HepG2 (cell line): Measurements from ENCODE around the gene PRKD2. TPM values are rescaled to one million over a fixed set of nuclear protein-coding genes. Genes with fewer than 3 reads are reported as not detected.

Experiments
- EEA1 ChIP-seq: sonication (generic); formaldehyde crosslinking; IDR thresholded peaks from 2 replicates; pipeline ENCODE4 v1.5.1; 2020; ENCODE audit warnings: mild to moderate bottlenecking, missing genetic modification reagents, borderline replicate concordance
- NCOA2 ChIP-seq: sonication (generic); formaldehyde crosslinking; IDR thresholded peaks from 2 replicates; pipeline ENCODE4 v1.8.0; 2022; ENCODE audit warnings: inconsistent platforms
- NFIB ChIP-seq: sonication (generic); formaldehyde crosslinking; IDR thresholded peaks from 2 replicates; pipeline ENCODE4 v1.9.0; 2021; ENCODE audit warnings: missing genetic modification reagents, mild to moderate bottlenecking, borderline replicate concordance
- ZNF337 ChIP-seq: sonication (generic); formaldehyde crosslinking; IDR thresholded peaks from 2 replicates; pipeline ENCODE4 v1.5.1; 2020; ENCODE audit warnings: missing genetic modification reagents, low read depth, mild to moderate bottlenecking, borderline replicate concordance
- ZNF431 ChIP-seq: sonication (generic); formaldehyde crosslinking; IDR thresholded peaks from 2 replicates; pipeline ENCODE4 v1.9.0; 2022; ENCODE audit warnings: missing genetic modification reagents, low read depth, mild to moderate bottlenecking, borderline replicate concordance
- ZNF570 ChIP-seq: sonication (generic); formaldehyde crosslinking; IDR thresholded peaks from 2 replicates; pipeline ENCODE4 v1.4.0; 2020; ENCODE audit warnings: mild to moderate bottlenecking, missing genetic modification reagents, borderline replicate concordance
- polyA plus RNA-seq, 8 experiments: library from polyadenylated mRNA; depleted of rRNA in 3 of 8; stranded (reverse) in 7 of 8; unstranded in 1 of 8; fragments of >200 nt; fragmentation: Illumina TruSeq in 4 of 8; extraction: Trizol in 4 of 8; gene quantifications; 2 replicates each; pipeline versions ENCODE4 v1.2.1 to v1.2.3, GENCODE V29; 2011 to 2016; ENCODE audit warnings: low read depth in 4 of 8, missing spikeins in 1 of 8, mixed read lengths in 1 of 8; ENCODE audit not compliant: insufficient read depth in 1 of 8
- total RNA-seq, 5 experiments: library from RNA; depleted of rRNA; stranded (reverse); fragments of >200 nt; fragmentation: Illumina TruSeq; extraction: Trizol; gene quantifications; 2 replicates each; pipeline ENCODE4 v1.2.3, GENCODE V29; 2016; ENCODE audit warnings: low read depth in 1 of 5
- TF ChIP-seq, protein P1 (sequence below): sonication (generic); formaldehyde crosslinking; IDR thresholded peaks from 2 replicates; pipeline ENCODE4 v1.4.0; 2020; ENCODE audit warnings: missing genetic modification reagents, borderline replicate concordance
- TF ChIP-seq, protein P2 (sequence below): sonication (generic); formaldehyde crosslinking; IDR thresholded peaks from 2 replicates; pipeline ENCODE4 v1.4.0; 2020; ENCODE audit warnings: missing genetic modification reagents
- TF ChIP-seq, protein P3 (sequence below): sonication (generic); formaldehyde crosslinking; IDR thresholded peaks from 2 replicates; pipeline ENCODE4 v1.9.0; 2021; ENCODE audit warnings: mild to moderate bottlenecking, missing genetic modification reagents
- TF ChIP-seq, protein P4 (sequence below): sonication (generic); formaldehyde crosslinking; IDR thresholded peaks from 2 replicates; pipeline ENCODE4 v1.9.0; 2022; ENCODE audit warnings: low read depth, missing genetic modification reagents

PRKD2 gene
- total and polyA plus RNA-seq, 2 of the 13 experiments (the other 11 are each of a cell fraction or from before 2014, with no cell fraction given): 6.7 to 7.3 TPM

DNA sequence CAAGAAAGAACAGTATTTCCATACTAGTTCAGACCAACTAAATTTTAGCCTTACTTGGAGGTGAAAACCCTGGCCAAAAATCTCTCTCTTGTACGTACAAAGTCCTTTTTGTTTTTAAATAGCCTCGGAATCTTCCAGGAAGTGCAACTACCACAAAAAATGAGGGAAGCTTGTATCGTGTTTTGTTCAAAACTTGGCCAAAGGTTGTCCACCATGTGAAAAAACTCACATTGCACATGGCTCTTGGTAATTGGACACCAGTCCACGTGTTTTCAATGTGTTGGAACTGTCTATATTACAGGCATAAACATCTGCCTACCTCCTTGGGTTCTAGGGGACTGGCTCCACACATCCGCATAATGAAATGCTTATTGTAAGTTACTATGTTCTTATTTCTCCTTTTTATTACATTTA is 44.5 kb upstream of the PRKD2 start (continued):
- TF ChIP-seq, protein P1, sequence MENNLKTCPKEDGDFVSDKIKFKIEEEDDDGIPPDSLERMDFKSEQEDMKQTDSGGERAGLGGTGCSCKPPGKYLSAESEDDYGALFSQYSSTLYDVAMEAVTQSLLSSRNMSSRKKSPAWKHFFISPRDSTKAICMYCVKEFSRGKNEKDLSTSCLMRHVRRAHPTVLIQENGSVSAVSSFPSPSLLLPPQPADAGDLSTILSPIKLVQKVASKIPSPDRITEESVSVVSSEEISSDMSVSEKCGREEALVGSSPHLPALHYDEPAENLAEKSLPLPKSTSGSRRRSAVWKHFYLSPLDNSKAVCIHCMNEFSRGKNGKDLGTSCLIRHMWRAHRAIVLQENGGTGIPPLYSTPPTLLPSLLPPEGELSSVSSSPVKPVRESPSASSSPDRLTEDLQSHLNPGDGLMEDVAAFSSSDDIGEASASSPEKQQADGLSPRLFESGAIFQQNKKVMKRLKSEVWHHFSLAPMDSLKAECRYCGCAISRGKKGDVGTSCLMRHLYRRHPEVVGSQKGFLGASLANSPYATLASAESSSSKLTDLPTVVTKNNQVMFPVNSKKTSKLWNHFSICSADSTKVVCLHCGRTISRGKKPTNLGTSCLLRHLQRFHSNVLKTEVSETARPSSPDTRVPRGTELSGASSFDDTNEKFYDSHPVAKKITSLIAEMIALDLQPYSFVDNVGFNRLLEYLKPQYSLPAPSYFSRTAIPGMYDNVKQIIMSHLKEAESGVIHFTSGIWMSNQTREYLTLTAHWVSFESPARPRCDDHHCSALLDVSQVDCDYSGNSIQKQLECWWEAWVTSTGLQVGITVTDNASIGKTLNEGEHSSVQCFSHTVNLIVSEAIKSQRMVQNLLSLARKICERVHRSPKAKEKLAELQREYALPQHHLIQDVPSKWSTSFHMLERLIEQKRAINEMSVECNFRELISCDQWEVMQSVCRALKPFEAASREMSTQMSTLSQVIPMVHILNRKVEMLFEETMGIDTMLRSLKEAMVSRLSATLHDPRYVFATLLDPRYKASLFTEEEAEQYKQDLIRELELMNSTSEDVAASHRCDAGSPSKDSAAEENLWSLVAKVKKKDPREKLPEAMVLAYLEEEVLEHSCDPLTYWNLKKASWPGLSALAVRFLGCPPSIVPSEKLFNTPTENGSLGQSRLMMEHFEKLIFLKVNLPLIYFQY (CRISPR knock-in tag): no peak
- peak; percentile 54; the same call in 1 of the 2 replicates for TF ChIP-seq NCOA2 (CRISPR knock-in tag)
- TF ChIP-seq, protein P2, sequence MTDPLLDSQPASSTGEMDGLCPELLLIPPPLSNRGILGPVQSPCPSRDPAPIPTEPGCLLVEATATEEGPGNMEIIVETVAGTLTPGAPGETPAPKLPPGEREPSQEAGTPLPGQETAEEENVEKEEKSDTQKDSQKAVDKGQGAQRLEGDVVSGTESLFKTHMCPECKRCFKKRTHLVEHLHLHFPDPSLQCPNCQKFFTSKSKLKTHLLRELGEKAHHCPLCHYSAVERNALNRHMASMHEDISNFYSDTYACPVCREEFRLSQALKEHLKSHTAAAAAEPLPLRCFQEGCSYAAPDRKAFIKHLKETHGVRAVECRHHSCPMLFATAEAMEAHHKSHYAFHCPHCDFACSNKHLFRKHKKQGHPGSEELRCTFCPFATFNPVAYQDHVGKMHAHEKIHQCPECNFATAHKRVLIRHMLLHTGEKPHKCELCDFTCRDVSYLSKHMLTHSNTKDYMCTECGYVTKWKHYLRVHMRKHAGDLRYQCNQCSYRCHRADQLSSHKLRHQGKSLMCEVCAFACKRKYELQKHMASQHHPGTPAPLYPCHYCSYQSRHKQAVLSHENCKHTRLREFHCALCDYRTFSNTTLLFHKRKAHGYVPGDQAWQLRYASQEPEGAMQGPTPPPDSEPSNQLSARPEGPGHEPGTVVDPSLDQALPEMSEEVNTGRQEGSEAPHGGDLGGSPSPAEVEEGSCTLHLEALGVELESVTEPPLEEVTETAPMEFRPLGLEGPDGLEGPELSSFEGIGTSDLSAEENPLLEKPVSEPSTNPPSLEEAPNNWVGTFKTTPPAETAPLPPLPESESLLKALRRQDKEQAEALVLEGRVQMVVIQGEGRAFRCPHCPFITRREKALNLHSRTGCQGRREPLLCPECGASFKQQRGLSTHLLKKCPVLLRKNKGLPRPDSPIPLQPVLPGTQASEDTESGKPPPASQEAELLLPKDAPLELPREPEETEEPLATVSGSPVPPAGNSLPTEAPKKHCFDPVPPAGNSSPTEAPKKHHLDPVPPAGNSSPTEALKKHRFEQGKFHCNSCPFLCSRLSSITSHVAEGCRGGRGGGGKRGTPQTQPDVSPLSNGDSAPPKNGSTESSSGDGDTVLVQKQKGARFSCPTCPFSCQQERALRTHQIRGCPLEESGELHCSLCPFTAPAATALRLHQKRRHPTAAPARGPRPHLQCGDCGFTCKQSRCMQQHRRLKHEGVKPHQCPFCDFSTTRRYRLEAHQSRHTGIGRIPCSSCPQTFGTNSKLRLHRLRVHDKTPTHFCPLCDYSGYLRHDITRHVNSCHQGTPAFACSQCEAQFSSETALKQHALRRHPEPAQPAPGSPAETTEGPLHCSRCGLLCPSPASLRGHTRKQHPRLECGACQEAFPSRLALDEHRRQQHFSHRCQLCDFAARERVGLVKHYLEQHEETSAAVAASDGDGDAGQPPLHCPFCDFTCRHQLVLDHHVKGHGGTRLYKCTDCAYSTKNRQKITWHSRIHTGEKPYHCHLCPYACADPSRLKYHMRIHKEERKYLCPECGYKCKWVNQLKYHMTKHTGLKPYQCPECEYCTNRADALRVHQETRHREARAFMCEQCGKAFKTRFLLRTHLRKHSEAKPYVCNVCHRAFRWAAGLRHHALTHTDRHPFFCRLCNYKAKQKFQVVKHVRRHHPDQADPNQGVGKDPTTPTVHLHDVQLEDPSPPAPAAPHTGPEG (CRISPR knock-in tag): no peak
- no peak for TF ChIP-seq EEA1 (CRISPR knock-in tag)
- TF ChIP-seq NFIB: no peak
- no peak for TF ChIP-seq ZNF337
- TF ChIP-seq, protein P3, sequence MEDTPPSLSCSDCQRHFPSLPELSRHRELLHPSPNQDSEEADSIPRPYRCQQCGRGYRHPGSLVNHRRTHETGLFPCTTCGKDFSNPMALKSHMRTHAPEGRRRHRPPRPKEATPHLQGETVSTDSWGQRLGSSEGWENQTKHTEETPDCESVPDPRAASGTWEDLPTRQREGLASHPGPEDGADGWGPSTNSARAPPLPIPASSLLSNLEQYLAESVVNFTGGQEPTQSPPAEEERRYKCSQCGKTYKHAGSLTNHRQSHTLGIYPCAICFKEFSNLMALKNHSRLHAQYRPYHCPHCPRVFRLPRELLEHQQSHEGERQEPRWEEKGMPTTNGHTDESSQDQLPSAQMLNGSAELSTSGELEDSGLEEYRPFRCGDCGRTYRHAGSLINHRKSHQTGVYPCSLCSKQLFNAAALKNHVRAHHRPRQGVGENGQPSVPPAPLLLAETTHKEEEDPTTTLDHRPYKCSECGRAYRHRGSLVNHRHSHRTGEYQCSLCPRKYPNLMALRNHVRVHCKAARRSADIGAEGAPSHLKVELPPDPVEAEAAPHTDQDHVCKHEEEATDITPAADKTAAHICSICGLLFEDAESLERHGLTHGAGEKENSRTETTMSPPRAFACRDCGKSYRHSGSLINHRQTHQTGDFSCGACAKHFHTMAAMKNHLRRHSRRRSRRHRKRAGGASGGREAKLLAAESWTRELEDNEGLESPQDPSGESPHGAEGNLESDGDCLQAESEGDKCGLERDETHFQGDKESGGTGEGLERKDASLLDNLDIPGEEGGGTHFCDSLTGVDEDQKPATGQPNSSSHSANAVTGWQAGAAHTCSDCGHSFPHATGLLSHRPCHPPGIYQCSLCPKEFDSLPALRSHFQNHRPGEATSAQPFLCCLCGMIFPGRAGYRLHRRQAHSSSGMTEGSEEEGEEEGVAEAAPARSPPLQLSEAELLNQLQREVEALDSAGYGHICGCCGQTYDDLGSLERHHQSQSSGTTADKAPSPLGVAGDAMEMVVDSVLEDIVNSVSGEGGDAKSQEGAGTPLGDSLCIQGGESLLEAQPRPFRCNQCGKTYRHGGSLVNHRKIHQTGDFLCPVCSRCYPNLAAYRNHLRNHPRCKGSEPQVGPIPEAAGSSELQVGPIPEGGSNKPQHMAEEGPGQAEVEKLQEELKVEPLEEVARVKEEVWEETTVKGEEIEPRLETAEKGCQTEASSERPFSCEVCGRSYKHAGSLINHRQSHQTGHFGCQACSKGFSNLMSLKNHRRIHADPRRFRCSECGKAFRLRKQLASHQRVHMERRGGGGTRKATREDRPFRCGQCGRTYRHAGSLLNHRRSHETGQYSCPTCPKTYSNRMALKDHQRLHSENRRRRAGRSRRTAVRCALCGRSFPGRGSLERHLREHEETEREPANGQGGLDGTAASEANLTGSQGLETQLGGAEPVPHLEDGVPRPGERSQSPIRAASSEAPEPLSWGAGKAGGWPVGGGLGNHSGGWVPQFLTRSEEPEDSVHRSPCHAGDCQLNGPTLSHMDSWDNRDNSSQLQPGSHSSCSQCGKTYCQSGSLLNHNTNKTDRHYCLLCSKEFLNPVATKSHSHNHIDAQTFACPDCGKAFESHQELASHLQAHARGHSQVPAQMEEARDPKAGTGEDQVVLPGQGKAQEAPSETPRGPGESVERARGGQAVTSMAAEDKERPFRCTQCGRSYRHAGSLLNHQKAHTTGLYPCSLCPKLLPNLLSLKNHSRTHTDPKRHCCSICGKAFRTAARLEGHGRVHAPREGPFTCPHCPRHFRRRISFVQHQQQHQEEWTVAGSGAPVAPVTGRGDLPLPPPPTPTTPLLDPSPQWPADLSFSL (CRISPR knock-in tag): 0 out of 2 replicates have a peak, but pooled peaks have one; percentile 23
- no peak for TF ChIP-seq ZNF570 (CRISPR knock-in tag)
- TF ChIP-seq, protein P4, sequence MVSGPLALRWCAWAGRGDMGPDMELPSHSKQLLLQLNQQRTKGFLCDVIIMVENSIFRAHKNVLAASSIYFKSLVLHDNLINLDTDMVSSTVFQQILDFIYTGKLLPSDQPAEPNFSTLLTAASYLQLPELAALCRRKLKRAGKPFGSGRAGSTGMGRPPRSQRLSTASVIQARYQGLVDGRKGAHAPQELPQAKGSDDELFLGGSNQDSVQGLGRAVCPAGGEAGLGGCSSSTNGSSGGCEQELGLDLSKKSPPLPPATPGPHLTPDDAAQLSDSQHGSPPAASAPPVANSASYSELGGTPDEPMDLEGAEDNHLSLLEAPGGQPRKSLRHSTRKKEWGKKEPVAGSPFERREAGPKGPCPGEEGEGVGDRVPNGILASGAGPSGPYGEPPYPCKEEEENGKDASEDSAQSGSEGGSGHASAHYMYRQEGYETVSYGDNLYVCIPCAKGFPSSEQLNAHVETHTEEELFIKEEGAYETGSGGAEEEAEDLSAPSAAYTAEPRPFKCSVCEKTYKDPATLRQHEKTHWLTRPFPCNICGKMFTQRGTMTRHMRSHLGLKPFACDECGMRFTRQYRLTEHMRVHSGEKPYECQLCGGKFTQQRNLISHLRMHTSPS: no peak
- TF ChIP-seq ZNF431 (CRISPR knock-in tag): no peak
